ENCODE measurements around the gene MAPK1.
"Not testable (repeated sequence)": the region's sequence is repeated elsewhere in the genome, so short reads cannot be mapped to it uniquely, and the experiment has no call there.

Gene MAPK1

GRCh38 chr22:21889251-21889990, 22.0 kb upstream of the MAPK1 start:
- DNase-seq (ENCODE audit: insufficient read length, low spot score) (no peak), FAIRE-seq (no peak)
- no peak for TF ChIP-seq CTCF (IDR thresholded peaks at IDR 0.05; ENCODE audit: insufficient read depth, missing control alignments)

- FAIRE-seq (no peak), DNase-seq (ENCODE audit: insufficient read length, low spot score) (no peak)
- TF ChIP-seq CTCF (IDR thresholded peaks at IDR 0.05; ENCODE audit: insufficient read depth, missing control alignments), result no peak
Measured at GRCh38 chr22:21887841-21888240, 20.4 kb upstream of the MAPK1 start.

GRCh38 chr22:21883930-21884329, 16.5 kb upstream of the MAPK1 start:
- not testable (repeated sequence) for FAIRE-seq; DNase-seq (ENCODE audit: insufficient read length, low spot score)

GRCh38 chr22:21882754-21883333, 15.4 kb upstream of the MAPK1 start:
- FAIRE-seq; DNase-seq (ENCODE audit: insufficient read length, low spot score): not testable (repeated sequence)

GRCh38 chr22:21881841-21882753, 14.7 kb upstream of the MAPK1 start:
- TF ChIP-seq CTCF (IDR thresholded peaks at IDR 0.05; ENCODE audit: insufficient read depth, missing control alignments), result no peak
- no peak for DNase-seq (ENCODE audit: insufficient read length, low spot score)
- FAIRE-seq, result no peak

- no peak for DNase-seq (ENCODE audit: insufficient read length, low spot score)
- no peak for TF ChIP-seq CTCF (IDR thresholded peaks at IDR 0.05; ENCODE audit: insufficient read depth, missing control alignments)
- no peak for FAIRE-seq
Measured at GRCh38 chr22:21876486-21877176, 9.2 kb upstream of the MAPK1 start.

GRCh38 chr22:21874953-21875352, 7.5 kb upstream of the MAPK1 start:
- FAIRE-seq; DNase-seq (ENCODE audit: insufficient read length, low spot score): not testable (repeated sequence)

- TF ChIP-seq CTCF (IDR thresholded peaks at IDR 0.05; ENCODE audit: insufficient read depth, missing control alignments), result no peak
- FAIRE-seq (no peak), DNase-seq (ENCODE audit: insufficient read length, low spot score) (no peak)
Measured at GRCh38 chr22:21873619-21874018, 6.2 kb upstream of the MAPK1 start.

GRCh38 chr22:21872741-21873140, 5.3 kb upstream of the MAPK1 start:
- FAIRE-seq; DNase-seq (ENCODE audit: insufficient read length, low spot score): not testable (repeated sequence)
